AG09319 (cell line): ENCODE data around the gene FDX1.

Experiments
- DNase-seq: peaks from one replicate; pipeline ENCODE4 v3.0.0-alpha.2; 2010; ENCODE audit warnings: low read depth; ENCODE audit errors: extremely low read depth
- TF ChIP-seq, protein P1 (sequence below): IDR thresholded peaks from 2 replicates; pipeline ENCODE4 v1.5.1; 2011; ENCODE audit warnings: low read depth, mild to moderate bottlenecking, inconsistent platforms, low read length, moderate library complexity

The FDX1 gene

DNA sequence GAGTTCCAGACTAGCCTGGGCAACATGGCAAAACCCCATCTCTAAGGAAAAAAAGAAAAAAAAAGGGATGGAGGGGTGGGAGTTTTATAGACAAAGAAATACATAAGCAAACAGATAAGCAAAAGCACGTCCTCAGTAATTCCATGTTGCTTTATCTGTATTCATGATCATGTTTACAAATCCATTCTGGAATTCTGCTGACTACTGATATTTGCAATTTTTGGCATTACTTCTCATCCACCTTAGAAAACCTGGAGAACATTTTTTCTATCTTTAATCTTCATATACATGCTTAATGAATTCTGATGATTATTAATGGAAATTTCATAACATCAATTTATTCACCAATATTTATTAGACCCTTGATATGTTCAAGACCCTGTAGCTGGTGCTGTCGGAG lies 1.7 kb upstream of the FDX1 start:
- TF ChIP-seq, protein P1, sequence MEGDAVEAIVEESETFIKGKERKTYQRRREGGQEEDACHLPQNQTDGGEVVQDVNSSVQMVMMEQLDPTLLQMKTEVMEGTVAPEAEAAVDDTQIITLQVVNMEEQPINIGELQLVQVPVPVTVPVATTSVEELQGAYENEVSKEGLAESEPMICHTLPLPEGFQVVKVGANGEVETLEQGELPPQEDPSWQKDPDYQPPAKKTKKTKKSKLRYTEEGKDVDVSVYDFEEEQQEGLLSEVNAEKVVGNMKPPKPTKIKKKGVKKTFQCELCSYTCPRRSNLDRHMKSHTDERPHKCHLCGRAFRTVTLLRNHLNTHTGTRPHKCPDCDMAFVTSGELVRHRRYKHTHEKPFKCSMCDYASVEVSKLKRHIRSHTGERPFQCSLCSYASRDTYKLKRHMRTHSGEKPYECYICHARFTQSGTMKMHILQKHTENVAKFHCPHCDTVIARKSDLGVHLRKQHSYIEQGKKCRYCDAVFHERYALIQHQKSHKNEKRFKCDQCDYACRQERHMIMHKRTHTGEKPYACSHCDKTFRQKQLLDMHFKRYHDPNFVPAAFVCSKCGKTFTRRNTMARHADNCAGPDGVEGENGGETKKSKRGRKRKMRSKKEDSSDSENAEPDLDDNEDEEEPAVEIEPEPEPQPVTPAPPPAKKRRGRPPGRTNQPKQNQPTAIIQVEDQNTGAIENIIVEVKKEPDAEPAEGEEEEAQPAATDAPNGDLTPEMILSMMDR: no peak
- no peak for DNase-seq

DNA sequence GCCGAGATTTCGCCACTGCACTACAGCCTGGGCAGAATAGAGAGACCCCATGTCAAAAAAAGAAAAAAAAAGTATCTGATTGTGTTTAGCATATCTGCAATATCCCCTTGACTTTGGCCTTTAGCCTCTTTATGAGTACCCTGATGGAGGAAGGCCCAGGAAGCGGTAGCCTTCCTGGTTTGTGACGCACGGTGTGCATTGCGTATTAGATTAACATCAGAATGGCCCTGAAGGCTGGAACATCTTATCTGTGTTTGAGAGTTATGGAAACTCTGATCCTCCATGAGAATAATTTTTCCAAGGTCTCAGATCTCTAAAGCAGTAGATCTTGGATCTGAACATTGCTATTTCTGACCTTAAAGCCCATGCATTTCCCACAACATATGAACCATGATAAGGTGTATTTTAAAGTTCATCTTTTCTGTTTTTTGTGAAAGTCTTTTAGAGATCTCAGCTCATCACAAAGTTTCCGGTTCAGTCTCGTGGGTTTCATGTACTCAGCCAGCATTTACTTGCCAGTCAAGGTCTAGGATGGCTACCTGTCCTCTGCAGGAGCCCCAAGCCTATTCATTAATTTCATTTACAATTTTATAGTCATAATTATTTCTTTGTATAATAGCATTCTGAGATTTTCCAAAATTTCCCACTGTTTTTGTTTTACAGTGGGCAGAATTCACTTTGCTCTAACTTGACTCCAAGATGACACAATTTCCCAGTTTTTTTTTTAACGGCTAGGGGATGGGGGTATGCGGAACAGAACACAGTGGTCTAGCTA lies 605 bp upstream of the FDX1 start:
- no peak for DNase-seq
- TF ChIP-seq, protein P1: no peak

DNA sequence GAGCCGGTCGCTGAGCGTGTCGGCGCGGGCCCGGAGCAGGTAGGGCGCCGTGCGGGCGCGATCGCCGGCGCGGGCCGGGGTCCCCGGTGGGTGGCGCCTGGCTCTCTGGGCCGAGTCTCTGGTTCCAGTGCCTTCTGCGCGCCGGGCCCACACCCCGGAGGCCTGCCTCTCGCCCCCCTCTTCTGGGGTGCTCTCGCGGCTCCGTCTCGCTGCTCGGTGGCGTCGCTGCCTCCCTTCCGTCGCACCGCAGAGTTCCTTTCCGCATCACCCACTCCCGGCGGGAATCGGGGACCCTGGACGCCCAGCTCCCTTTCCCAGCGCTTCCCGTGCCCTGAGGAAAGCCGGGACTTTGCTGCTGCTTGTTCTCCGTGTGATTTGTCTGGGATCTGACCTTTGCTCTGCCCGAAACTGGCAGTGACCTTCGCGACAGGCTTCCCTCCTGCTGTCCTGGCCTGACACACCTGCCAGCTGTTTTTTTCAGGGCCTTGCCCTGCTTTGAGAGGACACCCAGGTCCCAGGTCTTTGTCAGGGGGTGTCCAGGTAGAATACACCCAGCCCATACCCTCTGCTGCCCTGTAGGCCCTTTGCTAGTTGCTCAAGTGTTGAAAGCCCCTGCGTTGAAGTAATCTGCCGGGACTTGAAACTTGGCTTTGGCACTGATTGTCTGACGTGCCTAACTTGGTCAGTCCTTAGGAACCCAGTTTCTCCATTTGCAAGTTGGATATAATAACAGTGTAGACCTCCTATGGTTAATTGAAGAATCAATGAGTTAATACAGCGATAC lies 711 bp downstream of the FDX1 start:
- TF ChIP-seq, protein P1: no peak
- no peak for DNase-seq

DNA sequence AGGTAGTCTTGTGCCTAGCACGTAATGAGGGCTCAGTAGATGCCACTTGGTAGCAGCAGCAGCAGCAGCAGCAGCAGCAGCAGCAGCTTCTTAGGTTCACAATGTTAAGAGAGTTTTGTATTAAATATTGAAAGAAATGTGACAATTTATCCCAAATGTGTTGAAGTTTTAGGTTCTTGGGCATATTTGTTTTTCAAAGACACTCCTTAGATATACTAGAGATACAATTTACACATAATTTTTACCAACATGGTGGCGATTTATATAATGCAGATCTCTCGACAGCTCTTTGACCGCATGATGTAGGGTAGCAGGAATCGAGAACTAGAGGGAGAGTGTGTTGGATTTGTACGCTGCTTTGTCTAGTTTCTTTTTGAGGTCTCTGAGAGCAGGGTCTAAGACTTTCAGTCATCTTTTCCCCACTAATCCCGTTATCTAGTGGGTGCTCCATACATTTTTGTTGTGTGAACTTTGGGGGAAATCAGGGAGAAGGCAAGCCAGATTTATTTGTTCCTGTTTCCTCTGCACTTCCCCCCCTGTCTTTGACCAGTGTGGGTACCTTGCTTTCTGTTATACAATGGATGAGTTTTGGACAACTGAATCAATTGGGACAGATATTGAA lies 1.4 kb downstream of the FDX1 start:
- no peak for DNase-seq
- TF ChIP-seq, protein P1: no peak

DNA sequence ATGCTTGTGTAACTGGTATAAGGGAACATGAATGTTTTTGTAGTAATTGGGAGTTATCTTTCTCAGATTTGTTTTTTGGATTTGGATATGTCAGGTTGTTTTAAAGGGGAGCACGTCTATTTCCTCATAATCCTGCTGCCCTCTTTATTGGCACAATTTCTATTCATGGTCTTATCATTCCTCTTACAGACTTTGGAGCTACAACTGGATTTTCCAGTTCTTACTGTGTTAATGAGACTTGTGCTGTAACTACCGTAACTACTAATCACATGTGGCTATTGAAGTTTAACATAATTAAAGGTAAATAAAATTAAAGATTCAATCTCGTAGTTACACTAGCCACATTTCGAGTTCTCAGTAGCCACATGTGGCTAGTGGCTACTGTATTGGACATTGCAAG lies 1.9 kb downstream of the FDX1 start:
- DNase-seq: no peak
- TF ChIP-seq, protein P1: no peak

DNA sequence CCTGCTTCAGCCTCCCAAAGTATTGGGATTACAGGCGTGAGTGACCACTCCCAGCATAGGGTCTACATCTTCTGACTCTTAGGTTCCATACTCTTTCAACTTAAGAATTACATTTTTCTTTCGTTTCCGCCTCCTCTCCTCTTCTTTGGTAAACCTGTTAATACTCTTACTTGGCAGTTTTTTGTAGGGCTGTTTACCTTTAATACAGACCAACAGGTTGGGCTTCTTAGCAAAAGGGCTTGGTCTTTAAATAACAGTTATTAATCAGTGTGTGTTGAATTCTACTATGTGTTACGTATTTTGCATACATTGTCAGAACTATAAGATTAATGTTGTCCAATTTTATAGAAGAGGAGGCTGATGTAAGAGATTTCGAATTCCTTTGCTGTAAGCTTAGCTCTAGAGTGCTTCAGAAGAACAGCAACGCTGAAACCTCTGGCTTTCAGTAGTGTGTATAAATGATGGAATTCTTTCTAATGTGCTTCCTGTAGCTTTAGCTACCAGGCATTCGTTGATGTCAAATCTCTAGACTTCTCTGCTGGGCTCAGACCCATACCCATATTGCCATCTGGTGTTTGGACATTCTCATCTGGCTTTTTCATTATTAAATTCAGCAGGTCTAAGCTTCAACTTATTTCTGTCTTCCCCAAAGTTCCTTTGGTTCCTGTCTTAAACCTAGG lies 3.1 kb downstream of the FDX1 start:
- TF ChIP-seq, protein P1: no peak
- DNase-seq: no peak
